Activated CD4-positive, CD25-positive, alpha-beta regulatory T cell treated with anti-CD3 and anti-CD28 coated beads, Interleukin-2, amount 50 U/mL, for 16 hours (primary cell): ENCODE results near the gene MAP4.
"Not testable (repeated sequence)": the region's sequence is repeated elsewhere in the genome, so short reads cannot be mapped to it uniquely, and the experiment has no call there.

Experiments
- DNase-seq: peaks from one replicate; pipeline ENCODE4 v3.0.0-alpha.2; 2020; ENCODE audit warnings: low read depth, low spot score

MAP4 gene

DNA sequence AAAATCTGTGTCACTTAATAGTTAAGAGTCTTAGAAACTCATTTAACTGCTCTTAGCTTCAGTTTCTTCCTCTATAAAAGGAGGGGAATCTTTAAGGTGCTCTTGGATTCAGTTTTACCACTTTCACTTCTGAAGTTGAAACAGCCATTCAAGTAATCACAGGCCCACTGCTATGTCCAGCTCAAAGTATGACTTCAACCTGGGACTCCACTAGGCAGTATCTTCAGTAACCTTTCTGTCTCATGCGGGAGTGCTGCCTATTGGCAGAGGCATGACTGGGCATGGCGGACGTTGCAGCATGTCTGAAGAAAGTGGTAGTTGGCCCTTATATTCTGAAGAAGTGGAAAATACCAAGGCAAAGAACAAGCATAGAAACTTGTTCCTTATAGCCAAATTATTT lies 121.0 kb downstream of the MAP4 start:
- DNase-seq, result no peak

GRCh38 chr3:47892286-47893040 lies 123.8 kb downstream of the MAP4 start:
- no peak for DNase-seq

- DNase-seq, result no peak
Measured at GRCh38 chr3:47891613-47892005, 124.6 kb downstream of the MAP4 start.

- no peak for DNase-seq
Measured at GRCh38 chr3:47890828-47891612, 125.2 kb downstream of the MAP4 start.

DNA sequence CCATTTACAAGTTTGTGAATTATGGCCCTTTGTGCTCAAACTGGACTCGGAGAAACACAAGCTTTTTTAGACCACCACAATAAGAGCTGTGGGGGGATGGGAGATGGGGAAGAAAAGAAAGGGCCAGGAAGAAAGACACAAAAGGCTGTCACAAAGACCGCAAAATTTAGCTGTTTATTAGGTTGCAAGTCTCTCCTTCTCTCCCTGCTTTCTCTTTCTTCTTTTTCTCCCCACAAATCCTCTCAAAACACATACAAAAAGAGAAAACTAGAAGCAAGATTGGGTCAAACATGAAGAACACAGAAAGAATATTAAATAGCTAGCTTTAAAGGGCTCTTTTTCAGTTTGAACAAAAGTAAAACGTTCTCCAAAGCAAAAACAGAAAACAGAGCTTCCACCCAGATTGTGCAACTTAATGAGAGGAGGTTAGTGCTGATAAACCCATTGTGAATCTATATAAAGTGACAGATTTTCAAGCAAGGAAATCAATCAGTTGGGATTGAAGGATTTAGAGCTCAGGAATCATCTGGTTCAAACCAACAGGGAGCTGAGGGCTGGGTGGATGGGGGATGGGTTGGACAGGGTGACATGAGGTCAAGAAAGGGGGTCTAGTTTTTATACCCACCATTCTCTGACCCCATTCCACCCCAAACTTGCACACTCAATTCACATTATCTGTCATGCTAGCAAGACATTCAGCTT lies 125.9 kb downstream of the MAP4 start:
- DNase-seq, result no peak

DNA sequence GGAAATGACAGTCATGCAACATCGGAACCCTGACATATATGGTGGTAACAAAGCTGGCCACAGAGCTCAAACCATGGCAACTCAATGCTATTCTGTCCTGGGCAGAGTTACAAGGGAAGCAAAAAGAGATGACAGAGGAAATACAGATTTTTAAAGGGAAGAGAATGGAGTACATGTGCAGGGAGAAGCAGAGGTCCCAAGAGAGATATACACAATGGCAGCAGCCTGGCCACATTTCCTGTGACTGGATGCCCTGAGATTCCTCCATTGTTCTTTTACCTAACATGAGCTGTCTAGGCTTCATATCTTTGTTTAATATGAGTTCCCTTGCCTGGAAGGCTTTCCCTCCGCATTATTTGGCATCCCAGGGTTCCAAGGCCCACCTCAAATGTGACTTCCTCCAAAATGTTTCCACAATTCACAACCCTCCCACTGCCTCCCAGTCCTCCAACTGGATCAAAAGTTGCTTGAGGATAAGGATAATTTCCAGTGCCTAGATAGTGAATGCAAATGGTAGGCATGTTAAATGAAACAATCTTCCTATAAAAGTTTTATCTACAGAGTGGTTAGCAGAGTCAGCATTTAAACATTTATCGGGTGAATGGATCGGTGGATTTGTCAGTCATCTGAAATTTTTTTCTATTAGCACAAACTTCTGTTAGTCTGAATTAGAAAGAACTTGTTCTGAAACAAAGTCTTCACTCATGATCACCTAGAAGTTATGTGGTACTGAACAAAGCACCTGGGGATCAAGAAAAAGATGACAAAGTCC lies 127.0 kb downstream of the MAP4 start:
- no peak for DNase-seq

GRCh38 chr3:47887991-47888390 lies 128.2 kb downstream of the MAP4 start:
- DNase-seq, result not testable (repeated sequence)

DNA sequence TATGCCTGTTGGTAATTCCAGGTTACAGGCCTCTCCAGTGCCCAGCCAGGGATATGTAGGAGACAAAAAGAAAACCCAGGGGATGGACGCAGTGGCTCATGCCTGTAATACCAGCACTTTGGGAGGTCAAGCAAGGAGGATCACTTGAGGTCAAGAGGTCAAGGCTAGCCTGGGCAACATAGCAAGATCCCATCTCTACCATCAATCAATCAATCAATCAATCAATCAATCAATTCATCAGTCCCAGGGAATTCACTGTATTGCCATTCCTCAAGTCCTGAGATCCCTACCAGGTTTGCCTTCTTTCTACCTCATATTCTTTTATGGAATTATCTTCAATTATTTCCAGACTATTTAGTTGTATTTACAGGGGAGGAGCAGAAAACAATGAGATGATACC lies 131.0 kb downstream of the MAP4 start:
- DNase-seq, result no peak

DNA sequence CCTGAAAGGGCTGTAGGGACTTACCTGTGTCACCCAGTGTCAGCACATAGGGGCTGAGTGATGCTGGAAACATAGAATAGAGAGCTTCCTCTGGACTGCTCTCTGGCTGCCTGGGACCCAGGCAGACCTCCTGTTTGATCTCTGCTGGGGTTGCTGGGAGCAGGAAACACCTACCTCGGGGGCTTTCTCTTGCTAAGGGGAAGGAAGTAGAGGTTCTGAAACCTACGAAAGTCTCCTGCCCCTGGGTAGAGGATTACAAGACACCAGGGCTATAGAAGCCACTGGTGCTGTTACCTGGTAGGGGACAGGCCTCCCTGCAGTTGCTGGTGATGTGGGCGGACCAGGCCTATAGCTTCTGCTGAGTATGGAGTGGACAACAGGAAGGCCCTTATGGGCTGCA lies 131.6 kb downstream of the MAP4 start:
- DNase-seq, result no peak

DNA sequence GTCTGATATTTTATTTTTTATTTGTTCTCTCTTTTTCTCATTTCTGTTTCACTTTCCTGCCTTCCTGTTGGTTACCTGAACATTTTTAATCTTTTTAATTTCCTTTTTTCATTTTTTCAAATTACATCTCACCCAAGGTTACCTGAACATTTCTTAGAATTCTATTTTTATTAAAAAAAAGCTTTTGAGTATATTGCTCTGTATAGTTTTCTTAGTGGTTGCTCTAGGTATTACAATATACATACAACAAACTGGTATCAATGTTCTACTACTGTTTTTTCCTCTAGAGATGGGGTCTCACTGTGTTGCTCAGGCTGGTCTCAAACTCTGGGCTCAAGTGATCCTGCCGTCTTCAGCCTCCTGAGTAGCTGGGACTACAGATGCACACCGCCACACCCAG lies 133.9 kb downstream of the MAP4 start:
- DNase-seq, result no peak

DNA sequence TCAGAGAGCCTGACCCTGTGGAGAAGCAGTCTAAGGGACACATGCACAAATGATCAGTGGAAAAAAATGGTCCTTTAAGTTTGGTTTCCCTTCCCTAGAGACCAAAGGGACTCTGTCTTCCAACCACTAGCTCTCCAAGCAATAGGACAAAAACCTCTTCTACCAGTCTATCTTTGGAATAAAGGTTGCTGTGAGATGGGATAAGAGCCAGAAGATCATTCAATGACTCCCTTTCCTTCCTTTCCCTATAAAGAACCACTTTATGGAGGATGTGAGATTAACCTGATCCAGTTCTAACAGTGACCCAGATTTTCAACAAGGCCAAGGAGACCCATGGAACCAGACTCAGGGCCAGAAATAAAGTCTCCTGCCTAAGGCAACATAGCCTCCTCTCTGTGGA lies 138.5 kb downstream of the MAP4 start:
- no peak for DNase-seq

- no peak for DNase-seq
Measured at GRCh38 chr3:47877290-47877689, 138.9 kb downstream of the MAP4 start.

- DNase-seq, result no peak
Measured at GRCh38 chr3:47874913-47875312, 141.3 kb downstream of the MAP4 start.

DNA sequence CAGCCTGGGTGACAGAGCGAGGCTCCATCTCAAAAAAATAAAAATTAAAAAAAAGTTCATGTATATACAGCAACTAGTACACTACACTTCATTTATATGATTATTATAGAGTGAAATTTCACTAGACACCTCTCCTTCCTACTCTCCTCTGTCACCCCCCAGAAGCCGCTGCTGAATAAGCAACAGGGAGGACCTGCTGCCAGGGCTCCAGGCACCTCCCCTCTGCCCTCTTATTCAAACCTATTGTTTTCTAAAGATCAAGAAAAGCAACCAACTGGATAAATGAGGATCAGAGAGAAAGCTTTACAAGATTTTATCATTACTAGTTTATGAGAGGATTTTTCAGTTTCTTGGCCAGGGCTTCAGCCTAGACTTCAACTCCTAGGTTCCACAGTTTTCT lies 141.8 kb downstream of the MAP4 start:
- DNase-seq, result no peak

GRCh38 chr3:47872916-47873315 lies 143.3 kb downstream of the MAP4 start:
- DNase-seq, result no peak

DNA sequence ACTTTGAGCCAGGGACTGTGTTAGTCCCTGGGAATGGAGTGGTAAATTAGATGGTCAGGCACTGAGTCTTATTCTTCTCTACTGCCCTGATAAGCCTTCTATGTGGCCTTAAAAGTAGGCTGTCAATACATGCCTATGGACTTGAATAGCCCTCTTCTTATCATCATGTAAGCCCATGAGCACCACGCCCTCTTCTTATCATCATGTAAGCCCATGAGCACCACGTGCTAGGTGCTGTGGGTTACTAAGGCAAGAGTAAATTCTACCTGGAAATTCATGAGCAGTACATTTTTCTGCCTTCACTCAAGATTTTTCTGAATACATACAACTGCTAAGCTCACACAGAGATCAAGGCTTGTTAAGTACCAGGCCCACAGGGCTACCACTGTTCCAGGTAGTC lies 144.8 kb downstream of the MAP4 start:
- no peak for DNase-seq

DNA sequence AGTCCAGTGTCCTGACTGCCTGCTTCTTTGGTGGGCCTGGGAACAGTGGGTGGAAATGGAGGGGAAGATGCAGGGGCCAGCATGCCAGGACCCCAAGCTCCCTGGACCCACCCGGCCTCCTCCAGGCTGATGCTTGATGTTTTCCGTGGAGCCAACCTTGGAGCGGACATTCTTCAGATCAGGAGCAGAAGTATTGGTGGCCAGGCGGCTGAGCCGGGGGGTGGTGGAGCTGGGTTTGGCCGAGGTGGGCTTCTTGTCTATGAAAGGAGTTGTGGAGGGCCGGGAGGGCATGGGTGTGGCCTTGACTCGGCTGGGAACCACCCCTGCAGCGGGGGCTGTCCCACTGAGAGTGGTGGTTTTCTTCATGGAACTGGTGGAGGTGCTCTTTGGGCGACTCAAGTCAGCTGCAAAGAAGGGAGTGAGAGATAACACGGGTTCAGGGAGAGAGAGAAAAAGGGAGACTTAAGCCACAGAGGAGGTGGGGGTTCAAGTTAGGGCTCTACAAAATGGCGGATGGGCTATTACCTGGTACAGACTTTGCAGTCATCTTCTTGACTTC lies 145.4 kb downstream of the MAP4 start:
- no peak for DNase-seq

- DNase-seq, result no peak
Measured at GRCh38 chr3:47870156-47870555, 146.1 kb downstream of the MAP4 start.

DNA sequence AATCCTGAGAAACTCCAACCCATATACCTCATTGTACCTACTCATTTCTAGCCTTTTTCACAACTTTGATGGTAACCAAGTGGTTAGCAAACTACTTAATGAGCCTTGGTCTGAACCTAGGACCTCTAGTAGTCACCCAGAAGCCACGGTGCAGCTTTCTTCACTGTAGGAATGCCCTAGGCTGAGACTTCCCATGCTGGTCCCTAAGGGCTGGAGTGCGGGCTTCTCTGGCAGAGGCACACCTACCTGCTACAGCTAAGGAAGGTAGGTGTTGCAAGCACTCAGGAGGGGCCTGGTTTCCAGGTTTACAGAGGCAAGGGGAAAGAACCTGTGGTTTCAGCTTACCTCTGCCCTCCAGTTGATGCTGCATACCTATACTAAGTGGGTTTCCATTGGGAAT lies 147.9 kb downstream of the MAP4 start:
- DNase-seq, result no peak

DNA sequence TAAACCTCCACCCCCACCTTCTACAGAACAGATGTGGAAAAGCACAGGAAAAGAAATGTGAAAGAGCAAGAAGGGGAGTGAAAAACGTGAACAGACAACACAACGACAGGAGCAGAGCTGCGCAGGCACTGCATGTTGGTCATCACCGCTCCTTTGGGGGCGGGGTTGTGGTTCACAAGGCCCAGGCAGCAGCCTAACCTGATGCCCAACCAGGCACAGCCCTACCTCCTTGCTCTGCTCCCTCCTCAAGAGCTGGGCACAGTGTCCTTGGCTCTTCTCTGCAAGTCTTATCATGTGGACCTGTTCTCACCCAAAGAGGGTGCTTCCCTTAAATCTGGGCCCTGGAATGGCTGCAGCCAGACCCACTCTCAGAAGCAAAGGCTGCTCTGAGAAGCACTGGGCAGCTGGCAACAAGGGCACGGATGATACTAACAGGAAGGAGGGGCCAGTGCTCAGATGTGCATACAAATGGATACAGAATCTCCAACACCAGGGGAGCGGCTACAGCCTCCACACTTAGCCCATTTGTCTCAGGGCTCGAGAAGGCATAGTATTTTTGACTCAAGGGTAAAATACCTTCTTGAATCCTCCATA lies 148.7 kb downstream of the MAP4 start:
- no peak for DNase-seq

DNA sequence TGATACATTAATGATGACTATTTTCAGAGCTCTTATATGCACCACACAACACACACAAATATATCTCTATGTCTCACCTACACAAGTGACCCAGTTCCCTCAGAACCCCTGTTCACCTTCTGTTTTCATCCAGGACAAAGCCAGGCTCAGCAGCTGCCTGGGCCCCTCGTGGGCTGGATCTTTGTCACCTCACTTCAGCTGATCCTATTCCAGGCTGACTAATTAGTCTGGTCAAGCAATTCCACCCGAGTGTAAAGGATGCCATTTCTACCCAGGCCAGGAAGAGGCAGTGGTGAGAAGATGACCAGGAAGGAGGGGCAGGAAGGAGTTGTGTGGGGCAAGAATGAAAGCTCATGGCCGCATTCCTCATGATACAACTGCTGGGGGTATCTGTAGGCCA lies 151.0 kb downstream of the MAP4 start:
- DNase-seq, result no peak
